Activated CD4-positive, alpha-beta T cell treated with anti-CD3 and anti-CD28 coated beads for 1 hour (primary cell): ENCODE measurements around the gene COMMD2.

Experiments
- DNase-seq: peaks from one replicate; pipeline ENCODE4 v3.0.0-alpha.2; 2020

The COMMD2 gene

GRCh38 chr3:149702691-149703441, 49.4 kb downstream of the COMMD2 start:
- DNase-seq: no peak

GRCh38 chr3:149701977-149702350, 50.3 kb downstream of the COMMD2 start:
- no peak for DNase-seq

GRCh38 chr3:149701206-149701976, 50.9 kb downstream of the COMMD2 start:
- no peak for DNase-seq
